GM21528 (cell line): Measurements from ENCODE around the gene CCDC170.
"Not testable (repeated sequence)": the region's sequence is repeated elsewhere in the genome, so short reads cannot be mapped to it uniquely, and the experiment has no call there.

Experiments used
- ATAC-seq: cut with Tn5 transposase; IDR thresholded peaks from one replicate; pipeline ENCODE4 v1.9.1; 2021; ENCODE audit warnings: mild to moderate bottlenecking, moderate library complexity; ENCODE audit not compliant: unreplicated experiment, low FRiP score

The CCDC170 gene

GRCh38 chr6:151493804-151494234 lies at the start of gene CCDC170:
TSS of gene CCDC170 (plus strand) at chr6:151494017. CDS start at chr6:151494129, 112 bp downstream.
- no peak for ATAC-seq

GRCh38 chr6:151445482-151445881 lies 48.3 kb upstream of the CCDC170 start:
- ATAC-seq = no peak

- ATAC-seq = no peak
Measured at GRCh38 chr6:151447237-151447636, 46.6 kb upstream of the CCDC170 start.

- no peak for ATAC-seq
Measured at GRCh38 chr6:151448623-151449022, 45.2 kb upstream of the CCDC170 start.

- ATAC-seq = not testable (repeated sequence)
Measured at GRCh38 chr6:151450928-151451327, 42.9 kb upstream of the CCDC170 start.

GRCh38 chr6:151451417-151451949 lies 42.3 kb upstream of the CCDC170 start:
- no peak for ATAC-seq

GRCh38 chr6:151451950-151452749 lies 41.7 kb upstream of the CCDC170 start, which contains the start of gene RMND1:
TSS of gene RMND1 (minus strand) at chr6:151452126. CDS start at chr6:151445811, 6,315 bp downstream.
- peak; percentile 98 for ATAC-seq

- ATAC-seq = no peak
Measured at GRCh38 chr6:151452750-151453427, 40.9 kb upstream of the CCDC170 start.

GRCh38 chr6:151455751-151456398 lies 37.9 kb upstream of the CCDC170 start:
- not testable (repeated sequence) for ATAC-seq

GRCh38 chr6:151461673-151462072 lies 32.1 kb upstream of the CCDC170 start:
- no peak for ATAC-seq

GRCh38 chr6:151464702-151465101 lies 29.1 kb upstream of the CCDC170 start:
- no peak for ATAC-seq

GRCh38 chr6:151475653-151476523 lies 17.9 kb upstream of the CCDC170 start:
- no peak for ATAC-seq

GRCh38 chr6:151477726-151478125 lies 16.1 kb upstream of the CCDC170 start:
- no peak for ATAC-seq

- ATAC-seq = no peak
Measured at GRCh38 chr6:151478670-151479069, 15.1 kb upstream of the CCDC170 start.

- ATAC-seq = no peak
Measured at GRCh38 chr6:151481786-151482185, 12.0 kb upstream of the CCDC170 start.

GRCh38 chr6:151482290-151482689 lies 11.5 kb upstream of the CCDC170 start:
- ATAC-seq = no peak

- ATAC-seq = no peak
Measured at GRCh38 chr6:151483994-151484393, 9.8 kb upstream of the CCDC170 start.

GRCh38 chr6:151488226-151488625 lies 5.6 kb upstream of the CCDC170 start:
- no peak for ATAC-seq

- ATAC-seq = no peak
Measured at GRCh38 chr6:151490996-151491395, 2.8 kb upstream of the CCDC170 start.
